ENCODE measurements around the gene CST6. TPM values are rescaled to one million over a fixed set of nuclear protein-coding genes. Genes with fewer than 3 reads are reported as not detected.

The CST6 gene
- total RNA-seq, 1 experiment from 2014 or later, result 27.2 TPM

GRCh38 chr11:65979261-65979759 is 32.5 kb upstream of the CST6 start:
- CTCF ChIA-PET, result interaction anchor here (0.5 to 1.2 kb wide), 2 partner anchors 70 to 273 kb away, joined by 3 to 5 read pairs; no protein-coding TSS in a partner anchor
- TF ChIP-seq CTCF (IDR thresholded peaks at IDR 0.05; ENCODE audit: unreplicated experiment), result no peak
- H3K9me3 Mint-ChIP-seq (ENCODE audit: low read depth, unreplicated experiment), result no peaks in the 10 kb centered on the region
- BruUV-seq (replicated peaks), result no TSS peak
- H3K4me1 Mint-ChIP-seq (ENCODE audit: low read depth, unreplicated experiment), result no peaks in the 10 kb centered on the region
- H3K27me3 Mint-ChIP-seq (ENCODE audit: unreplicated experiment), result no peaks in the 10 kb centered on the region
- no peak for DNase-seq
- H3K27ac Mint-ChIP-seq (ENCODE audit: unreplicated experiment), result no peak overlapping the region
- peaks cover 53% of the 10 kb centered on the region for H3K36me3 Mint-ChIP-seq (ENCODE audit: insufficient read depth, unreplicated experiment)
- no peak overlapping the region for H3K4me3 Mint-ChIP-seq (ENCODE audit: low read depth, unreplicated experiment)
- intact Hi-C loops (cut with micrococcal nuclease; ENCODE audit: unreplicated experiment), result no loop called here

- H3K36me3 Mint-ChIP-seq (ENCODE audit: insufficient read depth, unreplicated experiment), result peaks cover 57% of the 10 kb centered on the region
- intact Hi-C loops (cut with micrococcal nuclease; ENCODE audit: unreplicated experiment), result loop anchor here (10.0 kb wide), 1 partner anchor 96 kb away; the partner anchor contains the start of gene FIBP
- no peak for TF ChIP-seq CTCF (IDR thresholded peaks at IDR 0.05; ENCODE audit: unreplicated experiment)
- no peaks in the 10 kb centered on the region for H3K27me3 Mint-ChIP-seq (ENCODE audit: unreplicated experiment)
- no peaks in the 10 kb centered on the region for H3K9me3 Mint-ChIP-seq (ENCODE audit: low read depth, unreplicated experiment)
- H3K4me1 Mint-ChIP-seq (ENCODE audit: low read depth, unreplicated experiment), result no peaks in the 10 kb centered on the region
- CTCF ChIA-PET, result interaction anchor here (0.6 kb wide), 1 partner anchor 20 kb away, joined by 4 read pairs; no protein-coding TSS in a partner anchor
- no peak for DNase-seq
- no TSS peak for BruUV-seq (replicated peaks)
- no peak overlapping the region for H3K27ac Mint-ChIP-seq (ENCODE audit: unreplicated experiment)
- no peak overlapping the region for H3K4me3 Mint-ChIP-seq (ENCODE audit: low read depth, unreplicated experiment)
Observed at GRCh38 chr11:65981101-65981740, 30.6 kb upstream of the CST6 start.

GRCh38 chr11:65981972-65982823 is 29.6 kb upstream of the CST6 start:
- no TSS peak for BruUV-seq (replicated peaks)
- no peaks in the 10 kb centered on the region for H3K27me3 Mint-ChIP-seq (ENCODE audit: unreplicated experiment)
- H3K9me3 Mint-ChIP-seq (ENCODE audit: low read depth, unreplicated experiment), result no peaks in the 10 kb centered on the region
- H3K4me3 Mint-ChIP-seq (ENCODE audit: low read depth, unreplicated experiment), result no peak overlapping the region
- H3K36me3 Mint-ChIP-seq (ENCODE audit: insufficient read depth, unreplicated experiment), result peaks cover 52% of the 10 kb centered on the region
- no peaks in the 10 kb centered on the region for H3K4me1 Mint-ChIP-seq (ENCODE audit: low read depth, unreplicated experiment)
- intact Hi-C loops (cut with micrococcal nuclease; ENCODE audit: unreplicated experiment), result loop anchor here (10.0 kb wide), 1 partner anchor 97 kb away; the partner anchor contains the start of gene FIBP
- no peak overlapping the region for H3K27ac Mint-ChIP-seq (ENCODE audit: unreplicated experiment)
- DNase-seq, result no peak
- TF ChIP-seq CTCF (IDR thresholded peaks at IDR 0.05; ENCODE audit: unreplicated experiment), result no peak
- CTCF ChIA-PET, result interaction anchor here (0.6 kb wide), 1 partner anchor 19 kb away, joined by 4 read pairs; no protein-coding TSS in a partner anchor

- Mint-ChIP-seq H3K27ac (ENCODE audit: unreplicated experiment) (no peak overlapping the region), H3K9me3 (ENCODE audit: low read depth, unreplicated experiment) (no peaks in the 10 kb centered on the region), H3K4me3 (ENCODE audit: low read depth, unreplicated experiment) (no peak overlapping the region), H3K4me1 (ENCODE audit: low read depth, unreplicated experiment) (no peaks in the 10 kb centered on the region), H3K27me3 (ENCODE audit: unreplicated experiment) (no peaks in the 10 kb centered on the region), H3K36me3 (ENCODE audit: insufficient read depth, unreplicated experiment) (peaks cover 50% of the 10 kb centered on the region)
- DNase-seq, result no peak
- TF ChIP-seq CTCF (IDR thresholded peaks at IDR 0.05; ENCODE audit: unreplicated experiment), result no peak
- CTCF ChIA-PET, result no interaction called here
- BruUV-seq (replicated peaks), result TSS peak; percentile 30
- intact Hi-C loops (cut with micrococcal nuclease; ENCODE audit: unreplicated experiment), result loop anchor here (10.0 kb wide), 1 partner anchor 98 kb away; the partner anchor contains the start of gene FIBP
Observed at GRCh38 chr11:65982824-65983588, 28.8 kb upstream of the CST6 start.

All from Calu3 (cell line).